H1 (cell line): ENCODE measurements around the gene CRTC1. TPM values are rescaled to one million over a fixed set of nuclear protein-coding genes. Genes with fewer than 3 reads are reported as not detected.

Experiments used
- RXRA ChIP-seq: IDR thresholded peaks from 2 replicates; pipeline ENCODE4 v1.6.1; 2011; ENCODE audit warnings: low read depth, mild to moderate bottlenecking, low read length, moderate library complexity; ENCODE audit not compliant: insufficient read depth
- SP4 ChIP-seq: IDR thresholded peaks from 2 replicates; pipeline ENCODE4 v1.6.1; 2012; ENCODE audit warnings: low read length, inconsistent platforms
- polyA plus RNA-seq, 7 experiments: library from polyadenylated mRNA; depleted of rRNA in 3 of 7; stranded (reverse) in 5 of 7; unstranded in 2 of 7; fragments of >200 nt in 5 of 7; fragments of 200-250 nt in 2 of 7; gene quantifications; 1 replicate in 5 of 7; 2 replicates in 1 of 7; 4 replicates in 1 of 7; pipeline versions ENCODE4 v1.2.1 to v1.2.3, GENCODE V29; 2011 to 2013; ENCODE audit warnings: missing spikeins in 2 of 7, mixed read lengths in 2 of 7
- total RNA-seq: library from RNA; stranded (reverse); fragmentation: NEBNext Ultra II Directional; extraction: Animal tissue kit (Norgen Biotek cat#: 25700); gene quantifications from 2 replicates; pipeline ENCODE4 v1.2.1, GENCODE V29; 2021

CRTC1 gene
- total and polyA plus RNA-seq, 2 of the 8 experiments (the other 6 are each of a cell fraction or from before 2014, with no cell fraction given): 2.9 to 8.5 TPM

GRCh38 chr19:18687740-18688465 is 4.4 kb downstream of the CRTC1 start (continued):
- TF ChIP-seq SP4 (no peak), RXRA (no peak)
